GM21737 (cell line): Measurements from ENCODE around the gene CNRIP1.
"Not testable (repeated sequence)": the region's sequence is repeated elsewhere in the genome, so short reads cannot be mapped to it uniquely, and the experiment has no call there.

ENCODE experiments used
- ATAC-seq: cut with Tn5 transposase; IDR thresholded peaks from one replicate; pipeline ENCODE4 v1.9.1; 2021; ENCODE audit warnings: mild to moderate bottlenecking, moderate library complexity; ENCODE audit not compliant: unreplicated experiment

Gene CNRIP1

GRCh38 chr2:68341062-68341329 is 21.2 kb upstream of the CNRIP1 start:
- ATAC-seq: no peak

DNA sequence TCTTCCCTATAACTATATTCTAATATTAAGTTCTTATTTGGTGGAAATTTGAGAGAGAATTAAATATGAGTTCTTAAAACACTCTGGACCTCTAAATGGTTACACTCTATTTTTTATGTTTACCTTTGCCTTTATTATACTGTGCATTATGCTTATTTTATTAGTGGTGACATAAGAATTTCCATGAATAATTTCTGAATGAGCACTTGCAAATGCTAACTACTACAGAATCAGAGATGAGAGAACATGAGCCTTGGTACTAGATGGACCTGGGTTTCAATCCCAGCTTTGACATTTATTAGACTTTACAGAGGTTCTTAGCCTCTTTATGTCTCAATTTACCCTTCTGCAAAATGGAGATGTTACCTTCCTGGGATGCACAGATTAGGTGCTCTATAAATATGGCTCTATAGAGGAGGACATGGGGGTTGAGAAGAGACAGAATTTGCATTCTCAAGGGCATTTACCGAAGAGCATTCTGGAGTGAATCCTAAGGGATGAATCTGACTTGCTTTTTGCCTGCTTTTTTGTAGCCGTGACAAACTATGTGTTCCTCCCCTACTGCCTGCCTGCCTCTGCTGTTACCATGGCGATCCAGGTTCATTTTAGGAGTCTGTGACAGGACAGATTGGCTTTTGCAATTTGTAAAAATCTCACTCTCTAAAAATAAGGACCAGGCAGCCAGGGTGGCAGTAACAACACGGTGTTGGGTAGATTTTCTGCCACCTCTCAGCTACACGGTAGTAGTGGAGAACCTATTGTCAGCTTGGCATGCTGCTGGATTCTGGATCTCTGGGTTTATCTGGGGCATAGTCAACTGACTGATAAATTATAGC is 20.7 kb upstream of the CNRIP1 start:
- ATAC-seq: no peak

DNA sequence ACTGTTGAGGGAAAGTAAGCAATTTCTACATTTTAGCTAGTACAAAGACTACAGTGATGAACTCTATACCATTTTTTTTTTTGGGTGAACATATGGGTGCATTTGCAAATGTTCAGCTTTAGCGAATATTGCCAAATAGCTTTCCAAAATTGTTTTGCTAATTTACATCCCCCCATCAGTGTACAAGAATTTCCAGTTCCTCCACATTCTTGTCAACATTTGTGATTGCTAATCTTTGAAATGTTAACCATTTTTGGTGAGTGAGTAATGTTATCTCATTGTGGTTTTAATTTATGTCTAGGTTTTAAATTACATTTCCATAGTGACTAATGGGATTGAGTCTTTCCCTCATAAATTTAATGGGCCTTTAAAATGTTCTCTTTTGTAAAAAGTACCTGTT is 16.4 kb upstream of the CNRIP1 start:
- ATAC-seq: no peak

GRCh38 chr2:68333931-68334330 is 14.2 kb upstream of the CNRIP1 start:
- no peak for ATAC-seq

GRCh38 chr2:68333009-68333408 is 13.3 kb upstream of the CNRIP1 start:
- ATAC-seq: no peak

DNA sequence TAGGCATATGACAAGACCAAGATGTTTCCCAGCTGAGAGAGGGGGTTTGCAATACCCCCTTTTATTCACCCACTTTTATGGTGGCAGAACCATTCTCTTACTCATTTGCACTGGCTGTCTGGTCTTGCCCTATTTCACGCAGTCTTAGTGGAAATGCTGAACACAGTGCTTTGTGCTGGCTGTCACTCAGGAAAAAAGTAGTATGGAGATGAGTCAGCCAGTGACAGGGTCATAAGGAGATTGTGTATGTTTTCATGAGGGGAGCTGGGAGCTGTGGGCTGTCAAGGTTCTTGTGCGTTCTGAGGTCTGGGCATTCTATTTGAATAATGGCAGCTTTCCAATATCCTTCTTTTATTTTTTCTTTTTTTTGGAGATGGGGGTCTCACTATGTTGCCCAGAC is 10.9 kb upstream of the CNRIP1 start:
- no peak for ATAC-seq

- ATAC-seq: no peak
Observed at GRCh38 chr2:68328901-68329300, 9.2 kb upstream of the CNRIP1 start.

GRCh38 chr2:68325056-68325455 is 5.3 kb upstream of the CNRIP1 start:
- ATAC-seq: no peak

GRCh38 chr2:68320118-68320641 is 431 bp upstream of the CNRIP1 start:
- no peak for ATAC-seq

DNA sequence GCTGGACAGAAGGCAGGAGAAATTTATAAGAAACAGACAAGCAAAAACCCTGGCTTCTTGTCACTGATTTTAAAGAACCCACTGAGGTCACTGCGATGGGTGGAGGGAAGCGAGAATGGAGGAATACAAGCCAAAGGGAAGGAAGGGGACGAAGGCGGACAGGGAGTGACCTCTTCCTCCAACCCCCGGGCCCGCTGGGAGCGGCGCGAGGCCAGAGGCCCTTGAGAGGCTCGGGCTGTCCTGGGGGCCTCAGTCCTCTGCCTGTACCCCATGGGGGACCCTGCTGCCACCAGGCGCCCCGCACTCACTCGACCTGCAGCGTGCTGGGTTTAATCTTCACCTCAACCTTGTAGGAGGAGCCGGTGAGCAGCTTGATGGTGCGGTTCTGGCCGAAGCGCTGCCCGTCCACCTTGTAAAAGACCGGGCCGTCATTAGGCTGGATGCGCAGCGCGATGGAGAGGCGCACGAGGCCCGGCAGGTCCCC is 793 bp downstream of the CNRIP1 start:
- ATAC-seq: no peak

GRCh38 chr2:68317971-68318913 is 1.5 kb downstream of the CNRIP1 start:
- no peak for ATAC-seq

DNA sequence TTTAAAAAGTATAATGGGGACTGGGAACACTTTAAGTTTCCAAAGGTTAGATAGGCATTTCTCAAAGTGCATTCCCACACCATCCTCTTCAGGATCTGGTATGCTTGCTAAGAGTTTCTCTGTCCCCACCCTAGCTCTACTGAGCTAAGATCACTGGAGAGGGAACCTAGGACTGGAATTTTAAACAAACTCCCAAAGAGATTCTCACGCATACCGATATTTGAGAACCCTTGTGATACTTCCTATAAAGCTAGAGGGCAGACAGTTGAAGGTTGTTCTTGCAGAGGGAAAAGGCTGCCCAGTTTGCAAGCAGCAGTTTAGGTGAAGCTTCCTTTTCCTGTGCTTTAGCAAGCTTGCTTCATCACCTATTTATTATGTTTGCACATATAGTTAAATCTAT is 3.6 kb downstream of the CNRIP1 start:
- no peak for ATAC-seq

GRCh38 chr2:68311033-68311432 is 8.7 kb downstream of the CNRIP1 start:
- ATAC-seq: no peak

DNA sequence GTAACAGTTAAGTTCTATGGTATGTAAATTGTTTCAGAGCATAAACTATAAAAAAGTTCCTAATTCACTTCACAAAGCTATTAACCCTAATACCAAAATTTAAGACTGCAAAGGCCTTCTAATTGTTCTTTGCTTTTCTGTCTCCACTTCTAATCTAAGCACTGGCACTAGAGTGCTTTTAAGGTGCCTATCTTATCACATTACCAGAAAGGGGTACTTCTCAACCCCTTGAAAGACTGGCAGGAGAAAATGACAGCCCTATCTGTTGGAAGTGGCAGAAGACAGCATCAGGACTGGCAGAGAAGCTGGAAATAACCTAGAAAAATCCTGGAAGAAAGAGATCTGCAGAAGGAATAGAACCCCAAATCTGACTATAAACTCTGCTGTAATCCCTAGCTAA is 10.3 kb downstream of the CNRIP1 start:
- no peak for ATAC-seq

- ATAC-seq: not testable (repeated sequence)
Observed at GRCh38 chr2:68303902-68304272, 15.9 kb downstream of the CNRIP1 start.

GRCh38 chr2:68303033-68303901 is 16.5 kb downstream of the CNRIP1 start:
- no peak for ATAC-seq

DNA sequence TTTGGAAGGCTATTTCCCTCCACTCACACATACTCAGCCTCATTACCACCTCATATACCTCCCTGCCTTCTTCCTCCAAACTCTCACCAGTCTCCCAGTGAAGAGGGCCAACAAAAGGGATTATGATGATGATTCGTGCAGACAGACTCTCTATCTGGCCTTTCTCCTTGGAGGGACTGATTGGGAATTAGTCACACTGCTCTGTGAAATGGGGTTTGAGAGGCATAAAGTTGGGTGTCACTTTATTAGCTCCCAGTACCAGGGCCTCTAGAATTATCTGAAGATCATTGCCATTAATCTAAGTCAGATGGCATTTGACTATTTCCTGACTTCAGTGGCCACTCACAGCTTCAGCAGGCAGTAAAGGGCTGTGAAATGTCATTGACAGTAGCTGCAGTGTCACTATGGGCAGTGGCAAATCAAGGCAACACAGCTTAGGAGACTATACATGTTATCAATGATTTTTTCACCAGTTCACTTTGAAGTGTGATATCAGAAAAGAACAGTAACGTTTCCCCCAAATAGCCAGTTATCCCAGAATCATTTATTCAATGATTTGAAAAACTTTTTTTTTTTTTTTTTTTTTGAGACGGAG is 17.4 kb downstream of the CNRIP1 start:
- no peak for ATAC-seq

DNA sequence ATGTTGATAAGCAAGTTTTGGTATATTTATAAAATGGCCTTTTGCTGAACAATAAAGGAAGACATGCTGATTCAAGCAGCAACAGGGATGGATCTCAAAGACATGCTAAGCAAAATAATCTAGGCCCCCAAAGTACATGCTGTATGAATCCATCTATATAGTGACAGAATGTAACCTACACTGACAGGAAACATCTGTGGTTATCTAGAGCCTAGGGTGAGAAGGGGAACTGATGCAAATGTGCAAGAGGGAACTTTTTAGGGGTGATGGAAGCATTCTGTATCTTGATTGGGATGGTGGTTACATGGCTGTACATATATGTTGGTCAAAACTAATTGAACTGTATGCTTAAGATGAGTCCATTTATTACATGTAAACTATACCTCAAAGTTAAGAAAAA is 24.2 kb downstream of the CNRIP1 start:
- peak; percentile 62 for ATAC-seq

DNA sequence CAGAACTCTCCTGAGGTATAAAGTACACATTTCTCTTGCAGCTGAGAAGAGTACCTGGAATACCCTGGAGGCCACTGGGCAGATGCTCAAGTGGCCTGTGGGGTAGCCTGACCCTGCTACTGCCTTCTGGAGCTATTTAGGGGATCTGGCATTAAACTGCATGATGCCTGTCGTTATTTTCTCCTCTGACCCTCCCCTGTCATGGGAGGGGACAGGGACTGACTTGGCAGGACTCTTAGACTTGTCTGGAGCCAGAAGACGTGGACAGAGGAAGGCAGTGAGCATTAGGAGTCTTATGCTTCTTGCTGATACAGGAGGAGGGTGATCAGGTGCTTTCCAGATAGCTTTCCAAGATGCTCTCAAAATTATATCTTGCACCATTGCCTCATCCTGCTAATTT is 24.8 kb downstream of the CNRIP1 start:
- no peak for ATAC-seq

DNA sequence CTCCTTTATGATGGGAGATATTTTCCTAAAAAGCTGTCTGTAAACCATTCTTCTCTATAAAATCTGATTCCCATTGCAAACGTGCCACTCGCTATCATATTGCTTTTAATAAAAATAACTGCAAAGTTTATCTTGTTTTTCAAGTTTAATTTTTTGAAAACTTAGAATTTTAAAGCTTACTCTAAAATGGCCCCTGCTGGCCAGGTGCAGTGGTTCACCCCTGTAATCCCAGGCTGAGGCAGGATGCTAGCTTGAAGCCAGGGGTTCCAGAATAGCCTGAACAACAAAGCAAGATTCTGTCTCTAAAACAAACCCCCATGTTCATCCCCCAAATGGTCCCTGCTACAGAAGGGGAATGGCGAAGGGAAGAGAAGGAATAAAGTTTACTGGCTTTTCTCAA is 25.6 kb downstream of the CNRIP1 start:
- no peak for ATAC-seq

DNA sequence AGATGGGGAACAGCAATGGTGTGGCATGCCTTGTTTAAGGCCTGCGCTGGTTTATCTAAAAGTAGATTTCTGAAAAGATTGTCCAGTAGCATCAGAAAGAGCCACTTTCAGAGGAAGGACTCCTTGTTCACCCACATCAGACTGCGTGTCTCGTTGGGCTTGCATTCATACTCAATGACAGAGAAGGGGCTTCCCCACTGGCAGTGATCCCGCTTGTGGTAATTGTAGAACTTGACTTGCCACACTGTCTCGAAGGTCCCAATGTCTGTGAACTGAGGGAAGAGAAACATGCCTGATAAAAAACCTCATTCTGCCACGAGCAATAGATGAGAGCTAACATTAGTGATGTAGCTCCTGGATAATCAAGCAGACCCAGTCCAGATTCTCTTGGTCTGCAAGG is 26.0 kb downstream of the CNRIP1 start:
- ATAC-seq: no peak
